GM12878 (cell line): ENCODE data around the gene DEGS2. TPM values are rescaled to one million over a fixed set of nuclear protein-coding genes. Genes with fewer than 3 reads are reported as not detected.

Experiments
- ATAC-seq: fragments of 200-7000 bp; cut with Tn5 transposase; 3 replicates; pipeline ENCODE4 v1.9.1; 2020; ENCODE audit warnings: mild to moderate bottlenecking, moderate library complexity
- BruUV-seq: library from RNA; stranded (reverse); fragments of 400-500 nt; replicated peaks from 2 replicates; lab custom pipeline; 2021; lab: Mats Ljungman, UMichigan
- CTCF ChIA-PET: fragments of 300-600 bp; sonication (Branson Sonifier 250); formaldehyde crosslinking; extraction: SDS; loops from one replicate; lab custom pipeline; 2021; ENCODE audit warnings: inconsistent platforms; lab: Yijun Ruan, JAX
- POLR2A ChIA-PET: fragments of 350-600 bp; formaldehyde crosslinking; extraction: SDS; loops from one replicate; lab custom pipeline; 2021; ENCODE audit warnings: inconsistent platforms; lab: Charles Lee
- RAD21 ChIA-PET: fragments of 300-600 bp; sonication (Branson Sonifier 250); formaldehyde crosslinking; loops from one replicate; lab custom pipeline; 2023; ENCODE audit warnings: antibody characterized with exemption; ENCODE audit not compliant: unreplicated experiment; lab: Charles Lee
- SMC1A ChIA-PET: fragments of 300-600 bp; sonication (Branson Sonifier 250); formaldehyde crosslinking; loops from one replicate; lab custom pipeline; 2023; ENCODE audit not compliant: unreplicated experiment, uncharacterized antibody; lab: Charles Lee
- DNase-seq: peaks from one replicate; pipeline ENCODE4 v3.0.0-alpha.2; 2011; ENCODE audit warnings: low read depth, low spot score
- FAIRE-seq: peaks from 3 replicates; lab custom pipeline; 2011; peaks lifted over from hg19 to GRCh38; lab: Jason Lieb, UNC
- H2AFZ ChIP-seq: 2 replicates; pipeline ENCODE4 v1.6.0; 2011; ENCODE audit warnings: low read depth, low read length, control low read depth; ENCODE audit not compliant: control insufficient read depth
- H3K27ac ChIP-seq: 2 replicates; pipeline ENCODE4 v1.5.1; 2011; ENCODE audit warnings: control low read depth; ENCODE audit not compliant: control insufficient read depth, insufficient read depth
- H3K27me3 ChIP-seq, 2 experiments: replicated peaks in 1 of 2; 2 replicates each; pipeline versions ENCODE4 v1.6.0 to v1.6.1; 2011; ENCODE audit warnings: low read length in 1 of 2; ENCODE audit not compliant: control insufficient read depth in 2 of 2, insufficient read depth in 2 of 2
- H3K36me3 ChIP-seq, 2 experiments: 2 replicates each; pipeline ENCODE4 v1.5.1; 2011; ENCODE audit warnings: low read length in 1 of 2; ENCODE audit not compliant: control insufficient read depth in 2 of 2, insufficient read depth in 2 of 2
- H3K4me1 ChIP-seq: 2 replicates; pipeline ENCODE4 v1.6.1; 2011; ENCODE audit warnings: mild to moderate bottlenecking, low read length, moderate library complexity, mixed read lengths; ENCODE audit not compliant: control insufficient read depth, insufficient read depth
- H3K4me2 ChIP-seq: 2 replicates; pipeline ENCODE4 v1.6.0; 2011; ENCODE audit warnings: control low read depth; ENCODE audit not compliant: control insufficient read depth, insufficient read depth
- H3K4me3 ChIP-seq: fragments of 200-600 bp; sonication (generic); 2 replicates; pipeline ENCODE4 v1.5.1; 2016
- H3K79me2 ChIP-seq: 2 replicates; pipeline ENCODE4 v1.6.0; 2011; ENCODE audit warnings: low read length; ENCODE audit not compliant: control insufficient read depth, insufficient read depth
- H3K9ac ChIP-seq: 2 replicates; pipeline ENCODE4 v1.8.0; 2011; ENCODE audit warnings: low read length, control low read depth, mixed read lengths; ENCODE audit not compliant: control insufficient read depth, insufficient read depth
- H3K9me3 ChIP-seq: replicated peaks from 3 replicates; pipeline ENCODE4 v1.5.1; 2011; ENCODE audit warnings: mild to moderate bottlenecking, low read length; ENCODE audit not compliant: control insufficient read depth, insufficient read depth
- H4K20me1 ChIP-seq: 2 replicates; pipeline ENCODE4 v1.6.0; 2011; ENCODE audit not compliant: control insufficient read depth, insufficient read depth
- CBX3 ChIP-seq: fragments of 200-600 bp; sonication (generic); IDR thresholded peaks from 2 replicates; pipeline ENCODE4 v1.6.1; 2016; ENCODE audit warnings: low read depth, borderline replicate concordance
- CBX5 ChIP-seq: sonication (generic); IDR thresholded peaks from 2 replicates; pipeline ENCODE4 v1.6.1; 2016; ENCODE audit warnings: low read depth, moderate library complexity, mild to moderate bottlenecking, inconsistent platforms
- CREB1 ChIP-seq: IDR thresholded peaks from 2 replicates; pipeline ENCODE4 v1.6.1; 2012; ENCODE audit warnings: low read depth, mild to moderate bottlenecking, inconsistent platforms
- EZH2 ChIP-seq: IDR thresholded peaks from 2 replicates; pipeline ENCODE4 v1.6.1; 2012; ENCODE audit warnings: low read depth, mild to moderate bottlenecking, control low read depth, inconsistent platforms, low read length, borderline replicate concordance; ENCODE audit not compliant: control insufficient read depth
- GABPA ChIP-seq: IDR thresholded peaks from 2 replicates; pipeline ENCODE4 v1.6.1; 2014; ENCODE audit warnings: antibody characterized with exemption, low read depth, mild to moderate bottlenecking, inconsistent platforms
- GATAD2B ChIP-seq: fragments of 450-650 bp; conservative IDR thresholded peaks from 2 replicates; pipeline ENCODE4 v1.6.1; 2017; ENCODE audit warnings: low read depth, mild to moderate bottlenecking, moderate library complexity
- IKZF1 ChIP-seq: fragments of 450-650 bp; conservative IDR thresholded peaks from 2 replicates; pipeline ENCODE4 v1.6.1; 2017; ENCODE audit warnings: antibody characterized with exemption, mild to moderate bottlenecking
- LARP7 ChIP-seq: fragments of 450-650 bp; IDR thresholded peaks from 2 replicates; pipeline ENCODE4 v1.6.1; 2017; ENCODE audit warnings: mild to moderate bottlenecking
- NBN ChIP-seq: fragments of 450-650 bp; IDR thresholded peaks from 2 replicates; pipeline ENCODE4 v1.6.1; 2016
- POU2F2 ChIP-seq: IDR thresholded peaks from 3 replicates; pipeline ENCODE4 v1.6.1; 2011; ENCODE audit warnings: low read depth, mild to moderate bottlenecking, low read length, borderline replicate concordance
- RAD21 ChIP-seq: IDR thresholded peaks from 2 replicates; pipeline ENCODE4 v1.6.1; 2011; ENCODE audit warnings: mild to moderate bottlenecking, low read depth, low read length, moderate library complexity; ENCODE audit not compliant: insufficient read depth
- RFX5 ChIP-seq: IDR thresholded peaks from 2 replicates; pipeline ENCODE4 v1.6.1; 2011; ENCODE audit warnings: low read depth, low read length, improper control_type of control experiment
- SIN3A ChIP-seq: IDR thresholded peaks from 2 replicates; pipeline ENCODE4 v1.6.1; 2012; ENCODE audit warnings: low read depth, low read length, improper control_type of control experiment
- SPI1 ChIP-seq: IDR thresholded peaks from 2 replicates; pipeline ENCODE4 v1.6.1; 2011; ENCODE audit warnings: low read depth, mild to moderate bottlenecking, low read length, moderate library complexity, borderline replicate concordance; ENCODE audit not compliant: insufficient read depth
- WRNIP1 ChIP-seq: IDR thresholded peaks from 2 replicates; pipeline ENCODE4 v1.6.1; 2011; ENCODE audit warnings: low read depth, low read length, improper control_type of control experiment, borderline replicate concordance
- WGBS: methylation state at CpG from one replicate; pipeline ENCODE4 v1.1.6; 2016; ENCODE audit warnings: low lambda C conversion rate; ENCODE audit not compliant: insufficient replicate concordance, insufficient coverage; ENCODE audit errors: missing lambda C conversion rate; 5-methylcytosine and 5-hydroxymethylcytosine counted together
- in situ Hi-C: fragments of 300-500 bp; cut with MboI; formaldehyde crosslinking; loops from 9 replicates; pipeline ENCODE4 v1.14.3; 2018; ENCODE audit warnings: mixed read lengths
- intact Hi-C: fragments of 100-400 bp; cut with micrococcal nuclease; formaldehyde crosslinking; loops from one replicate; pipeline ENCODE4 v1.14.2; 2022; ENCODE audit not compliant: unreplicated experiment
- polyA plus RNA-seq, 11 experiments: library from polyadenylated mRNA; depleted of rRNA in 4 of 11; unstranded in 6 of 11; stranded (reverse) in 5 of 11; fragments of >200 nt; fragmentation: Nextera tagmentation in 4 of 11; fragmentation: Illumina TruSeq in 1 of 11; extraction: Ambion mirVana in 4 of 11; extraction: Trizol in 1 of 11; gene quantifications; 1 replicate in 1 of 11; 2 replicates in 10 of 11; pipeline versions ENCODE4 v1.2.1 to v1.2.3, GENCODE V29; 2011 to 2016; ENCODE audit warnings: inconsistent platforms in 2 of 11, missing spikeins in 2 of 11, low read depth in 1 of 11
- total RNA-seq, 4 experiments: library from RNA; depleted of rRNA in 3 of 4; stranded (reverse); fragments of >200 nt in 3 of 4; fragmentation: Illumina TruSeq in 1 of 4; extraction: Trizol in 1 of 4; gene quantifications; 2 replicates each; pipeline versions ENCODE4 v1.2.1 to v1.2.3, GENCODE V29; 2013 to 2021

The DEGS2 gene
- total and polyA plus RNA-seq, 10 of the 15 experiments (the other 5 are each of a cell fraction or from before 2014, with no cell fraction given): 0.01 to 2.5 (median 0.45) TPM; not detected in 1

- ChIA-PET CTCF (interaction anchor here (1.3 to 4.0 kb wide), 6 partner anchors 23 to 122 kb away, joined by 3 to 28 read pairs (median 8); no protein-coding TSS in a partner anchor), RAD21 (interaction anchor here (0.7 to 2.7 kb wide), 4 partner anchors 32 to 98 kb away, joined by 5 to 12 read pairs (median 6); no protein-coding TSS in a partner anchor), POLR2A (interaction anchor here (1.2 kb wide), 1 partner anchor 33 kb away, joined by 4 read pairs; no protein-coding TSS in a partner anchor), SMC1A (interaction anchor here (0.6 to 4.4 kb wide), 10 partner anchors 11 to 120 kb away, joined by 3 to 31 read pairs (median 4); no protein-coding TSS in a partner anchor)
- WGBS: 0% methylated on average over 4 of the region's 4 CpGs
- no peak overlapping the region for H3K9ac ChIP-seq
- DNase-seq (no peak), FAIRE-seq (no peak), ATAC-seq (no peak)
- no peak overlapping the region for H3K4me3 ChIP-seq
- H3K9me3 ChIP-seq: no peaks in the 10 kb centered on the region
- intact Hi-C loops: no loop called here
- H3K4me1 ChIP-seq: peaks cover 9% of the 10 kb centered on the region
- in situ Hi-C loops: no loop called here
- H4K20me1 ChIP-seq: no peaks in the 10 kb centered on the region
- H3K27me3 ChIP-seq: no peaks in the 10 kb centered on the region
- H3K79me2 ChIP-seq: peaks cover 2% of the 10 kb centered on the region
- H3K27ac ChIP-seq: no peak overlapping the region
- no peak overlapping the region for H3K4me2 ChIP-seq
- peaks cover 28 to 41% of the 10 kb centered on the region in 2 experiments for H3K36me3 ChIP-seq
- no peak for TF ChIP-seq GATAD2B
- TF ChIP-seq CBX3: no peak
- no peak for TF ChIP-seq EZH2
- TF ChIP-seq SPI1: no peak
- TF ChIP-seq POU2F2: no peak
- TF ChIP-seq LARP7: no peak
- TF ChIP-seq RFX5: no peak
- TF ChIP-seq CBX5: no peak
- TF ChIP-seq NBN: no peak
- TF ChIP-seq IKZF1: no peak
- no peak for TF ChIP-seq SIN3A
- no peak for TF ChIP-seq GABPA
- no peak for TF ChIP-seq WRNIP1
- TF ChIP-seq CREB1: no peak
- no peak for TF ChIP-seq RAD21
- no TSS peak for BruUV-seq
- H2AFZ ChIP-seq: no peak overlapping the region
Observed at GRCh38 chr14:100104006-100104352, 55.5 kb downstream of the DEGS2 start.
